Endodermal cell (in vitro differentiated cells): ENCODE results near the gene APPL2. TPM values are rescaled to one million over a fixed set of nuclear protein-coding genes. Genes with fewer than 3 reads are reported as not detected.
"Not testable (repeated sequence)": the region's sequence is repeated elsewhere in the genome, so short reads cannot be mapped to it uniquely, and the experiment has no call there.

Experiments
- DNase-seq: peaks from one replicate; pipeline ENCODE4 v3.0.0-alpha.2; 2017
- H3K27ac ChIP-seq: 2 replicates; pipeline ENCODE4 v1.5.1; 2013; ENCODE audit warnings: mild to moderate bottlenecking, low read depth, low read length, moderate library complexity
- H3K27me3 ChIP-seq: 2 replicates; pipeline ENCODE4 v1.6.1; 2013; ENCODE audit warnings: mild to moderate bottlenecking, low read length, moderate library complexity; ENCODE audit not compliant: insufficient read depth, control insufficient read depth, poor library complexity, severe bottlenecking
- H3K36me3 ChIP-seq: 2 replicates; pipeline ENCODE4 v1.7.0; 2013; ENCODE audit warnings: mild to moderate bottlenecking, low read length, moderate library complexity; ENCODE audit not compliant: control insufficient read depth, insufficient read depth
- H3K4me1 ChIP-seq: one replicate; pipeline ENCODE4 v1.7.0; 2013; ENCODE audit warnings: low read length; ENCODE audit not compliant: control insufficient read depth, insufficient read depth
- H3K4me3 ChIP-seq: 2 replicates; pipeline ENCODE4 v1.5.1; 2013; ENCODE audit warnings: mild to moderate bottlenecking, low read length, moderate library complexity
- H3K9ac ChIP-seq: 2 replicates; pipeline ENCODE4 v1.6.1; 2013; ENCODE audit warnings: mild to moderate bottlenecking, low read length, moderate library complexity; ENCODE audit not compliant: poor library complexity, severe bottlenecking; ENCODE audit errors: extremely low read depth
- H3K9me3 ChIP-seq: 2 replicates; pipeline ENCODE4 v1.6.1; 2013; ENCODE audit warnings: mild to moderate bottlenecking, low read length, moderate library complexity; ENCODE audit not compliant: control insufficient read depth
- H3K27ac Mint-ChIP-seq: 2 replicates; pipeline ENCODE4 v1.8.0; 2020; ENCODE audit warnings: mixed read lengths
- H3K27me3 Mint-ChIP-seq: 2 replicates; pipeline ENCODE4 v1.8.0; 2021; ENCODE audit warnings: mild to moderate bottlenecking, mixed read lengths; ENCODE audit not compliant: insufficient read depth
- H3K36me3 Mint-ChIP-seq: 2 replicates; pipeline ENCODE4 v1.8.0; 2020; ENCODE audit warnings: low read depth, mixed read lengths
- H3K4me1 Mint-ChIP-seq: 2 replicates; pipeline ENCODE4 v1.8.0; 2020; ENCODE audit warnings: mixed read lengths
- H3K4me3 Mint-ChIP-seq: 2 replicates; pipeline ENCODE4 v1.8.0; 2020; ENCODE audit warnings: mild to moderate bottlenecking, moderate library complexity, mixed read lengths
- H3K9me3 Mint-ChIP-seq: 2 replicates; pipeline ENCODE4 v1.8.0; 2020; ENCODE audit warnings: mild to moderate bottlenecking, mixed read lengths
- CTCF ChIP-seq: fragments of 200-600 bp; sonication (generic); conservative IDR thresholded peaks from 2 replicates; pipeline ENCODE4 v1.5.0; 2021; ENCODE audit warnings: antibody characterized with exemption, mild to moderate bottlenecking
- WGBS, 2 experiments: methylation state at CpG; one replicate each; pipeline versions ENCODE4 v1.1.5 to v1.1.7; 2013; ENCODE audit warnings: missing lambda C conversion rate in 2 of 2, mixed read lengths in 1 of 2; ENCODE audit not compliant: insufficient coverage in 1 of 2, insufficient read length in 1 of 2; 5-methylcytosine and 5-hydroxymethylcytosine counted together
- total RNA-seq, 2 donors: library from RNA; stranded (reverse); fragmentation: NEBNext Ultra II Directional in 1 of 2; extraction: Animal tissue kit (Norgen Biotek cat#: 25700) in 1 of 2; gene quantifications; 2 replicates in 1 of 2; 3 replicates in 1 of 2; pipeline ENCODE4 v1.2.1, GENCODE V29; 2021

Gene APPL2
- total RNA-seq, 2 donors from 2014 or later, result 31.8 to 35.2 TPM

GRCh38 chr12:105256431-105256830, 20.5 kb upstream of the APPL2 start:
- H3K36me3 ChIP-seq, H3K4me3 ChIP-seq, H3K27ac Mint-ChIP-seq, H3K27me3 Mint-ChIP-seq, H3K27ac ChIP-seq, H3K4me3 Mint-ChIP-seq, H3K4me1 ChIP-seq, H3K4me1 Mint-ChIP-seq, H3K36me3 Mint-ChIP-seq, H3K9me3 ChIP-seq, DNase-seq, H3K27me3 ChIP-seq, H3K9me3 Mint-ChIP-seq, H3K9ac ChIP-seq: not testable (repeated sequence)
- WGBS, 2 experiments, result 70 to 77% methylated on average over 4 to 5 of the region's 5 CpGs
- peak; percentile 14 for TF ChIP-seq CTCF

GRCh38 chr12:105256011-105256410, 20.0 kb upstream of the APPL2 start:
- Mint-ChIP-seq H3K36me3 (no peaks in the 10 kb centered on the region), H3K27ac (no peak overlapping the region), H3K27me3 (no peaks in the 10 kb centered on the region), H3K4me3 (no peak overlapping the region), H3K9me3 (no peaks in the 10 kb centered on the region), H3K4me1 (no peaks in the 10 kb centered on the region)
- Histone ChIP-seq H3K9ac (no peak overlapping the region), H3K36me3 (no peaks in the 10 kb centered on the region), H3K27ac (no peak overlapping the region), H3K4me1 (no peaks in the 10 kb centered on the region), H3K27me3 (no peaks in the 10 kb centered on the region), H3K9me3 (no peaks in the 10 kb centered on the region), H3K4me3 (no peak overlapping the region)
- no peak for TF ChIP-seq CTCF
- WGBS, 2 experiments, result 84 to 89% methylated on average over 2 of the region's 2 CpGs
- DNase-seq, result no peak

GRCh38 chr12:105253866-105254513, 18.0 kb upstream of the APPL2 start:
- Histone ChIP-seq H3K4me1 (no peaks in the 10 kb centered on the region), H3K4me3 (no peak overlapping the region), H3K36me3 (no peaks in the 10 kb centered on the region), H3K9me3 (no peaks in the 10 kb centered on the region), H3K27me3 (no peaks in the 10 kb centered on the region), H3K27ac (no peak overlapping the region), H3K9ac (no peak overlapping the region)
- H3K4me1 Mint-ChIP-seq, result no peaks in the 10 kb centered on the region
- H3K9me3 Mint-ChIP-seq, result peaks cover 2% of the 10 kb centered on the region
- no peak for TF ChIP-seq CTCF
- WGBS, 2 experiments, result 92 to 100% methylated on average over 2 to 3 of the region's 3 CpGs
- no peaks in the 10 kb centered on the region for H3K36me3 Mint-ChIP-seq
- peak; percentile 41 for DNase-seq
- no peaks in the 10 kb centered on the region for H3K27me3 Mint-ChIP-seq
- H3K27ac Mint-ChIP-seq, result no peak overlapping the region
- H3K4me3 Mint-ChIP-seq, result no peak overlapping the region
